ENCODE results near the gene CLEC2D.

- no peak for TF ChIP-seq POLR2A (IDR thresholded peaks at IDR 0.05)
- no peak for TF ChIP-seq CTCF (IDR thresholded peaks at IDR 0.05)
- TF ChIP-seq POLR2AphosphoS5 (IDR thresholded peaks at IDR 0.05) = no peak
- TF ChIP-seq EP300 (IDR thresholded peaks at IDR 0.05) = no peak
Observed at GRCh38 chr12:9730011-9730410, 60.5 kb downstream of the CLEC2D start.
